Caco-2 (cell line): Measurements from ENCODE around the gene TTC7B. TPM values are rescaled to one million over a fixed set of nuclear protein-coding genes. Genes with fewer than 3 reads are reported as not detected.

Experiments used
- BruUV-seq: library from RNA; stranded (reverse); fragments of 400-500 nt; replicated peaks from 2 replicates; lab custom pipeline; 2021; lab: Mats Ljungman, UMichigan
- CTCF ChIA-PET: fragments of 300-600 bp; sonication (Branson Sonifier 250); formaldehyde crosslinking; loops from one replicate; lab custom pipeline; 2022; ENCODE audit warnings: antibody characterized with exemption; lab: Charles Lee
- POLR2A ChIA-PET: fragments of 300-600 bp; sonication (Branson Sonifier 250); formaldehyde crosslinking; loops from one replicate; lab custom pipeline; 2022; ENCODE audit warnings: antibody characterized with exemption; lab: Charles Lee
- DNase-seq, 2 experiments: peaks; one replicate each; pipeline versions ENCODE4 v3.0.0 to v3.0.0-alpha.2; 2020 to 2022
- H3K27me3 ChIP-seq: replicated peaks from 2 replicates; pipeline ENCODE4 v1.6.0; 2011; ENCODE audit warnings: low read length; ENCODE audit not compliant: control insufficient read depth, insufficient read depth
- H3K36me3 ChIP-seq: 2 replicates; pipeline ENCODE4 v1.5.1; 2011; ENCODE audit warnings: low read length; ENCODE audit not compliant: control insufficient read depth, insufficient read depth
- H3K4me1 ChIP-seq: fragments of 250-450 bp; sonication (Bioruptor Pico); 2 replicates; pipeline ENCODE4 v1.5.1; 2020; ENCODE audit warnings: mild to moderate bottlenecking
- H3K4me3 ChIP-seq: 2 replicates; pipeline ENCODE4 v1.5.1; 2011; ENCODE audit warnings: low read depth, mild to moderate bottlenecking, control low read depth, low read length
- H3K9me3 ChIP-seq: fragments of 250-450 bp; sonication (Bioruptor Pico); 2 replicates; pipeline ENCODE4 v1.5.1; 2020; ENCODE audit warnings: mild to moderate bottlenecking, moderate library complexity
- H3K27ac Mint-ChIP-seq: one replicate; pipeline ENCODE4 v1.8.0; 2022; ENCODE audit warnings: mixed read lengths; ENCODE audit not compliant: unreplicated experiment
- H3K27me3 Mint-ChIP-seq: one replicate; pipeline ENCODE4 v1.8.0; 2022; ENCODE audit warnings: mixed read lengths; ENCODE audit not compliant: insufficient read depth, unreplicated experiment
- H3K36me3 Mint-ChIP-seq: one replicate; pipeline ENCODE4 v1.8.0; 2022; ENCODE audit warnings: mild to moderate bottlenecking, mixed read lengths; ENCODE audit not compliant: insufficient read depth, unreplicated experiment
- H3K4me1 Mint-ChIP-seq: one replicate; pipeline ENCODE4 v1.8.0; 2022; ENCODE audit warnings: low read depth, mixed read lengths; ENCODE audit not compliant: unreplicated experiment
- H3K4me3 Mint-ChIP-seq: one replicate; pipeline ENCODE4 v1.8.0; 2022; ENCODE audit warnings: mild to moderate bottlenecking, moderate library complexity, mixed read lengths; ENCODE audit not compliant: unreplicated experiment
- H3K9me3 Mint-ChIP-seq: one replicate; pipeline ENCODE4 v1.8.0; 2022; ENCODE audit warnings: mixed read lengths; ENCODE audit not compliant: unreplicated experiment
- CTCF ChIP-seq, 2 experiments: fragments of 200-600 bp in 1 of 2; IDR thresholded peaks; 1 replicate in 1 of 2; 2 replicates in 1 of 2; pipeline versions ENCODE4 v1.5.1 to v1.8.0; 2011 to 2022; ENCODE audit warnings: antibody characterized with exemption in 1 of 2, control low read depth in 1 of 2, inconsistent platforms in 1 of 2, low read depth in 1 of 2, low read length in 1 of 2, mild to moderate bottlenecking in 1 of 2, moderate library complexity in 1 of 2; ENCODE audit not compliant: insufficient read depth in 1 of 2, severe bottlenecking in 1 of 2, unreplicated experiment in 1 of 2
- intact Hi-C: fragments of 100-400 bp; cut with micrococcal nuclease; formaldehyde crosslinking; loops from one replicate; pipeline ENCODE4 v1.10.0; 2022; ENCODE audit not compliant: unreplicated experiment
- total RNA-seq: library from RNA; stranded (reverse); gene quantifications from 2 replicates; pipeline ENCODE4 v1.2.3, GENCODE V29; 2022

The TTC7B gene
- total RNA-seq, 1 experiment from 2014 or later = 28.5 TPM

GRCh38 chr14:90547250-90547649 is 269.0 kb downstream of the TTC7B start:
- no TSS peak for BruUV-seq
- Mint-ChIP-seq H3K36me3 (no peaks in the 10 kb centered on the region), H3K27me3 (no peaks in the 10 kb centered on the region), H3K9me3 (no peaks in the 10 kb centered on the region), H3K4me3 (no peak overlapping the region), H3K27ac (no peak overlapping the region), H3K4me1 (peaks cover 10% of the 10 kb centered on the region)
- Histone ChIP-seq H3K4me3 (no peak overlapping the region), H3K27me3 (no peaks in the 10 kb centered on the region), H3K36me3 (no peaks in the 10 kb centered on the region), H3K9me3 (no peaks in the 10 kb centered on the region), H3K4me1 (peaks cover 15% of the 10 kb centered on the region)
- intact Hi-C loops = no loop called here
- CTCF ChIA-PET = no interaction called here
- no peak for TF ChIP-seq CTCF (IDR thresholded peaks at IDR 0.05; ENCODE audit: insufficient read depth in 1 of 2, low read depth in 1 of 2, low read length in 1 of 2, severe bottlenecking in 1 of 2, unreplicated experiment in 1 of 2)
- POLR2A ChIA-PET = no interaction called here
- no peak for DNase-seq

GRCh38 chr14:90546767-90547166 is 269.5 kb downstream of the TTC7B start:
- no TSS peak for BruUV-seq
- Histone ChIP-seq H3K27me3 (no peaks in the 10 kb centered on the region), H3K4me3 (no peak overlapping the region), H3K4me1 (peaks cover 15% of the 10 kb centered on the region), H3K36me3 (no peaks in the 10 kb centered on the region), H3K9me3 (no peaks in the 10 kb centered on the region)
- H3K27me3 Mint-ChIP-seq = no peaks in the 10 kb centered on the region
- no peak overlapping the region for H3K4me3 Mint-ChIP-seq
- no peaks in the 10 kb centered on the region for H3K9me3 Mint-ChIP-seq
- peaks cover 10% of the 10 kb centered on the region for H3K4me1 Mint-ChIP-seq
- ChIA-PET POLR2A (no interaction called here), CTCF (no interaction called here)
- H3K27ac Mint-ChIP-seq = no peak overlapping the region
- intact Hi-C loops = no loop called here
- TF ChIP-seq CTCF (IDR thresholded peaks at IDR 0.05; ENCODE audit: insufficient read depth in 1 of 2, low read depth in 1 of 2, low read length in 1 of 2, severe bottlenecking in 1 of 2, unreplicated experiment in 1 of 2) = no peak
- DNase-seq = no peak
- H3K36me3 Mint-ChIP-seq = no peaks in the 10 kb centered on the region

- H3K27ac Mint-ChIP-seq = no peak overlapping the region
- TF ChIP-seq CTCF (IDR thresholded peaks at IDR 0.05; ENCODE audit: insufficient read depth in 1 of 2, low read depth in 1 of 2, low read length in 1 of 2, severe bottlenecking in 1 of 2, unreplicated experiment in 1 of 2) = no peak
- no peak for DNase-seq
Observed at GRCh38 chr14:90545966-90546751, 270.1 kb downstream of the TTC7B start.

More at GRCh38 chr14:90545966-90546751, 270.1 kb downstream of the TTC7B start:
- CTCF ChIA-PET = no interaction called here
- H3K27me3 ChIP-seq = no peaks in the 10 kb centered on the region
- BruUV-seq = no TSS peak
- H3K4me1 ChIP-seq = peaks cover 15% of the 10 kb centered on the region
- H3K36me3 Mint-ChIP-seq = no peaks in the 10 kb centered on the region
- peaks cover 10% of the 10 kb centered on the region for H3K4me1 Mint-ChIP-seq
- H3K4me3 Mint-ChIP-seq = no peak overlapping the region
- H3K9me3 Mint-ChIP-seq = no peaks in the 10 kb centered on the region
- no peak overlapping the region for H3K4me3 ChIP-seq
- H3K27me3 Mint-ChIP-seq = no peaks in the 10 kb centered on the region
- POLR2A ChIA-PET = no interaction called here
- H3K36me3 ChIP-seq = no peaks in the 10 kb centered on the region
- intact Hi-C loops = no loop called here
- no peaks in the 10 kb centered on the region for H3K9me3 ChIP-seq
